Calu3 (cell line): Measurements from ENCODE around the gene SLN. TPM values are rescaled to one million over a fixed set of nuclear protein-coding genes. Genes with fewer than 3 reads are reported as not detected.

ENCODE experiments used
- BruUV-seq: library from RNA; stranded (reverse); fragments of 400-500 nt; replicated peaks from 2 replicates; lab custom pipeline; 2021; lab: Mats Ljungman, UMichigan
- CTCF ChIA-PET: fragments of 300-600 bp; sonication (Branson Sonifier 250); formaldehyde crosslinking; loops from one replicate; lab custom pipeline; 2022; ENCODE audit warnings: antibody characterized with exemption; lab: Charles Lee
- DNase-seq: peaks from one replicate; pipeline ENCODE4 v3.0.0; 2022
- H3K27ac Mint-ChIP-seq: one replicate; pipeline ENCODE4 v1.8.0; 2022; ENCODE audit warnings: mixed read lengths; ENCODE audit not compliant: unreplicated experiment
- H3K27me3 Mint-ChIP-seq: one replicate; pipeline ENCODE4 v1.8.0; 2022; ENCODE audit warnings: mixed read lengths; ENCODE audit not compliant: unreplicated experiment
- H3K36me3 Mint-ChIP-seq: one replicate; pipeline ENCODE4 v1.8.0; 2022; ENCODE audit warnings: mild to moderate bottlenecking, moderate library complexity, mixed read lengths; ENCODE audit not compliant: insufficient read depth, unreplicated experiment
- H3K4me1 Mint-ChIP-seq: one replicate; pipeline ENCODE4 v1.8.0; 2022; ENCODE audit warnings: mild to moderate bottlenecking, low read depth, mixed read lengths; ENCODE audit not compliant: unreplicated experiment
- H3K4me3 Mint-ChIP-seq: one replicate; pipeline ENCODE4 v1.8.0; 2022; ENCODE audit warnings: mild to moderate bottlenecking, low read depth, moderate library complexity, mixed read lengths; ENCODE audit not compliant: unreplicated experiment
- H3K9me3 Mint-ChIP-seq: one replicate; pipeline ENCODE4 v1.8.0; 2022; ENCODE audit warnings: low read depth, mixed read lengths; ENCODE audit not compliant: unreplicated experiment
- intact Hi-C: fragments of 100-400 bp; cut with micrococcal nuclease; formaldehyde crosslinking; loops from one replicate; pipeline ENCODE4 v1.10.0; 2022; ENCODE audit not compliant: unreplicated experiment
- total RNA-seq: library from RNA; stranded (reverse); gene quantifications from 2 replicates; pipeline ENCODE4 v1.2.3, GENCODE V29; 2022
- TF ChIP-seq, protein P1 (sequence below): fragments of 200-600 bp; IDR thresholded peaks from one replicate; pipeline ENCODE4 v1.8.0; 2022; ENCODE audit warnings: antibody characterized with exemption; ENCODE audit not compliant: unreplicated experiment

SLN gene
- total RNA-seq, 1 experiment from 2014 or later = not detected

DNA sequence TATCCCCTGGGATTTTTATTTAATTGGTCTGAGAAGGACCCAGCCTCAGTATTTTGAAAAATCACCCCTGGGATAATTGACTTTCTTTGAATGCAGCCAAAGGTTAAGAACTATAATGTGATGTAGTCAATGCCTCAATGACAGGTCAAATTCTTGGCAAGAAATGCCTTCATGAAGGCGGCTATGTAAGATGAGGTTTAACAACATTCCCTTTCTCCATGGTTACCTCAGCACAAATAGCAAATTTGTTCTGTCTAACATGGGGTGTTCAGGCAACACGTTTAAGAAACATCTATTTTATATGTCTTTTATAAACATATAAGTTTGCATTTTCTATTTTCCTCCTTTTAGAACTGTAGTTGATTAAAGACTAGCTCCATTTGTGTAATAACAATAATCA is 5.3 kb downstream of the SLN start:
- Mint-ChIP-seq H3K27ac (no peak overlapping the region), H3K27me3 (peaks cover 8% of the 10 kb centered on the region), H3K4me1 (no peaks in the 10 kb centered on the region), H3K9me3 (no peaks in the 10 kb centered on the region), H3K4me3 (no peak overlapping the region), H3K36me3 (no peaks in the 10 kb centered on the region)
- TF ChIP-seq, protein P1, sequence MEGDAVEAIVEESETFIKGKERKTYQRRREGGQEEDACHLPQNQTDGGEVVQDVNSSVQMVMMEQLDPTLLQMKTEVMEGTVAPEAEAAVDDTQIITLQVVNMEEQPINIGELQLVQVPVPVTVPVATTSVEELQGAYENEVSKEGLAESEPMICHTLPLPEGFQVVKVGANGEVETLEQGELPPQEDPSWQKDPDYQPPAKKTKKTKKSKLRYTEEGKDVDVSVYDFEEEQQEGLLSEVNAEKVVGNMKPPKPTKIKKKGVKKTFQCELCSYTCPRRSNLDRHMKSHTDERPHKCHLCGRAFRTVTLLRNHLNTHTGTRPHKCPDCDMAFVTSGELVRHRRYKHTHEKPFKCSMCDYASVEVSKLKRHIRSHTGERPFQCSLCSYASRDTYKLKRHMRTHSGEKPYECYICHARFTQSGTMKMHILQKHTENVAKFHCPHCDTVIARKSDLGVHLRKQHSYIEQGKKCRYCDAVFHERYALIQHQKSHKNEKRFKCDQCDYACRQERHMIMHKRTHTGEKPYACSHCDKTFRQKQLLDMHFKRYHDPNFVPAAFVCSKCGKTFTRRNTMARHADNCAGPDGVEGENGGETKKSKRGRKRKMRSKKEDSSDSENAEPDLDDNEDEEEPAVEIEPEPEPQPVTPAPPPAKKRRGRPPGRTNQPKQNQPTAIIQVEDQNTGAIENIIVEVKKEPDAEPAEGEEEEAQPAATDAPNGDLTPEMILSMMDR = no peak
- intact Hi-C loops = no loop called here
- CTCF ChIA-PET = interaction anchor here (0.6 kb wide), 1 partner anchor 454 kb away, joined by 3 read pairs; no protein-coding TSS in a partner anchor
- no peak for DNase-seq
- BruUV-seq = no TSS peak

GRCh38 chr11:107705027-107705426 is 6.8 kb downstream of the SLN start:
- H3K9me3 Mint-ChIP-seq = no peaks in the 10 kb centered on the region
- no peak overlapping the region for H3K27ac Mint-ChIP-seq
- BruUV-seq = no TSS peak
- no peak for DNase-seq
- TF ChIP-seq, protein P1 = no peak
- H3K4me3 Mint-ChIP-seq = no peak overlapping the region
- no peaks in the 10 kb centered on the region for H3K4me1 Mint-ChIP-seq
- intact Hi-C loops = no loop called here
- no peaks in the 10 kb centered on the region for H3K36me3 Mint-ChIP-seq
- H3K27me3 Mint-ChIP-seq = no peaks in the 10 kb centered on the region
- CTCF ChIA-PET = no interaction called here

GRCh38 chr11:107704451-107704850 is 7.4 kb downstream of the SLN start:
- Mint-ChIP-seq H3K27me3 (no peaks in the 10 kb centered on the region), H3K36me3 (no peaks in the 10 kb centered on the region), H3K4me3 (no peak overlapping the region), H3K9me3 (no peaks in the 10 kb centered on the region), H3K27ac (no peak overlapping the region), H3K4me1 (no peaks in the 10 kb centered on the region)
- DNase-seq = no peak
- intact Hi-C loops = no loop called here
- no TSS peak for BruUV-seq
- TF ChIP-seq, protein P1 = no peak
- CTCF ChIA-PET = no interaction called here

GRCh38 chr11:107702723-107703122 is 9.1 kb downstream of the SLN start:
- no peaks in the 10 kb centered on the region for H3K9me3 Mint-ChIP-seq
- CTCF ChIA-PET = no interaction called here
- H3K36me3 Mint-ChIP-seq = no peaks in the 10 kb centered on the region
- intact Hi-C loops = no loop called here
- H3K27me3 Mint-ChIP-seq = no peaks in the 10 kb centered on the region
- TF ChIP-seq, protein P1 = no peak
- no peak for DNase-seq
- H3K27ac Mint-ChIP-seq = no peak overlapping the region
- BruUV-seq = no TSS peak
- H3K4me3 Mint-ChIP-seq = no peak overlapping the region
- H3K4me1 Mint-ChIP-seq = no peaks in the 10 kb centered on the region
